OCI-LY1 (cell line): ENCODE measurements around the gene ECEL1.
"Not testable (repeated sequence)": the region's sequence is repeated elsewhere in the genome, so short reads cannot be mapped to it uniquely, and the experiment has no call there.

Experiments used
- H2AFZ ChIP-seq: fragments of 200-600 bp; sonication (generic), shearing (Covaris generic); 2 replicates; pipeline ENCODE4 v1.6.0; 2014; ENCODE audit warnings: antibody characterized with exemption, mild to moderate bottlenecking, low read length
- H3F3A ChIP-seq: fragments of 200-600 bp; sonication (generic), shearing (Covaris generic); 2 replicates; pipeline ENCODE4 v1.6.0; 2014; ENCODE audit warnings: mild to moderate bottlenecking, antibody characterized with exemption, low read length, moderate library complexity; ENCODE audit not compliant: insufficient read depth
- H3K27ac ChIP-seq: fragments of 200-600 bp; sonication (generic); 2 replicates; pipeline ENCODE4 v1.5.1; 2014; ENCODE audit warnings: low read length, mixed run types, mild to moderate bottlenecking, low read depth; ENCODE audit not compliant: poor library complexity, severe bottlenecking
- H3K27me3 ChIP-seq: fragments of 200-600 bp; sonication (generic); 2 replicates; pipeline ENCODE4 v1.6.0; 2014; ENCODE audit warnings: antibody characterized with exemption, mild to moderate bottlenecking, low read length, moderate library complexity; ENCODE audit not compliant: insufficient read depth
- H3K36me3 ChIP-seq: fragments of 200-600 bp; sonication (generic); 2 replicates; pipeline ENCODE4 v1.6.1; 2014; ENCODE audit warnings: mild to moderate bottlenecking, antibody characterized with exemption, low read length, moderate library complexity, mixed read lengths; ENCODE audit not compliant: insufficient read depth
- H3K4me1 ChIP-seq: fragments of 200-600 bp; sonication (generic); 2 replicates; pipeline ENCODE4 v1.5.1; 2014; ENCODE audit warnings: mild to moderate bottlenecking, low read length, moderate library complexity; ENCODE audit not compliant: insufficient read depth, severe bottlenecking
- H3K4me2 ChIP-seq: fragments of 200-600 bp; sonication (generic), shearing (Covaris generic); 2 replicates; pipeline ENCODE4 v1.6.1; 2014; ENCODE audit warnings: low read length
- H3K4me3 ChIP-seq: fragments of 200-600 bp; sonication (generic); 2 replicates; pipeline ENCODE4 v1.5.1; 2014; ENCODE audit warnings: low read length, low read depth, mild to moderate bottlenecking, mixed read lengths; ENCODE audit not compliant: poor library complexity, severe bottlenecking
- H3K79me2 ChIP-seq: fragments of 200-600 bp; shearing (Covaris generic); 2 replicates; pipeline ENCODE4 v1.6.1; 2016; ENCODE audit warnings: mixed run types, low read length, mixed read lengths; ENCODE audit not compliant: insufficient read depth
- H3K9ac ChIP-seq: fragments of 200-600 bp; sonication (generic), shearing (Covaris generic); 2 replicates; pipeline ENCODE4 v1.6.1; 2014; ENCODE audit warnings: mild to moderate bottlenecking, low read length, mixed read lengths
- H3K9me2 ChIP-seq: fragments of 200-600 bp; sonication (generic), shearing (Covaris generic); 2 replicates; pipeline ENCODE4 v1.6.1; 2014; ENCODE audit warnings: low read depth, mild to moderate bottlenecking, low read length, mixed read lengths
- H3K9me3 ChIP-seq: fragments of 200-600 bp; shearing (Covaris generic); 2 replicates; pipeline ENCODE4 v1.6.1; 2014; ENCODE audit warnings: low read length, mixed read lengths
- H4K20me1 ChIP-seq: fragments of 200-600 bp; sonication (generic), shearing (Covaris generic); 2 replicates; pipeline ENCODE4 v1.6.0; 2016; ENCODE audit warnings: mild to moderate bottlenecking, low read length; ENCODE audit not compliant: insufficient read depth
- EZH2 ChIP-seq: fragments of 200-600 bp; sonication (generic), shearing (Covaris generic); IDR thresholded peaks from 2 replicates; pipeline ENCODE4 v1.8.0; 2017; ENCODE audit warnings: borderline replicate concordance, mixed run types, mild to moderate bottlenecking, antibody characterized with exemption, low read length, moderate library complexity, mixed read lengths
- TF ChIP-seq, protein P1 (sequence below): fragments of 200-600 bp; sonication (generic), shearing (Covaris generic); IDR thresholded peaks from 2 replicates; pipeline ENCODE4 v1.5.1; 2017; ENCODE audit warnings: mild to moderate bottlenecking, antibody characterized with exemption, low read length, moderate library complexity, mixed read lengths

Gene ECEL1

DNA sequence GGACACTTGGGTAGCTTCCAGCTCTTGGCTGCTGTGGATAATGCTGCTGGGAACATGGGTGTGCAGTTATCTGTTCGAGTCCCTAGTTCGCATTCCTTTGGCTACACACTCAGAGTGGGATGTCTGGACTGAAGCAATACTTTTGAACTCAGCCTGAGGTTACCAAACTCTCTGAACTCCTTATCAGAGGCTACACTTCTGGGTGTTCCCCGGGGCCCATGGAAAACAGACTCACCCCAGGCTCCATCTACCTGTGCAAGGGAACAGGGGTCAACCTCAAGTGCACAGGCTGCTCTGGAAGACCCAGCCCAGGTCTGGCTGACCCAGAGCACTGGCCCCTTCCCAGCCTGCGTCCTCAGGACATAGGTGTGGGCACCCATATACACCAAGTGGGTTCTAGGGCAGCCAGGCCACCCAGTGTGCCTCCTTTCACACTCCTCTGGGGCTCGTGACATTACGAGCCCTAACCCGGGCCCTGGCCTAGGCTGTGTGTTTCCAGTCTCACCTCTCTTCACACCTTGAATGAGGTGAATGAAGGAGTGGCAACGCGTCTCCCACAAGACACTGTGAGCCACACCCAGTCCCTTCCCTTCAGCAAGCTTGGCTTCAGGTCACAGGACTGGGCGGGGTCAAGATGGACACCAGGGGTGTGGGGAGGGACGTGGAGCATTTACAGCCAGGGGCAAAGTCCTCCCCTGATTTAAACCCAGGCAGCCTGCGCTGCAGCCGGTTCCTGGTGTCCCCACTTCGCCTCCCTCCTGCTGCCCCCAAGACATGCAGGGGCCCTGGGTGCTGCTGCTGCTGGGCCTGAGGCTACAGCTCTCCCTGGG, 32.0 kb downstream of the ECEL1 start, which contains the start of gene ALPI:
ALPI (plus strand) TSS at position 728 of the 830 bp plus-strand sequence; CDS start at position 775, 47 bp downstream.
- Histone ChIP-seq H3K79me2 (no peaks in the 10 kb centered on the region), H3K36me3 (no peaks in the 10 kb centered on the region), H3K9me3 (no peaks in the 10 kb centered on the region), H2AFZ (no peak within 1 kb of the TSS), H3K27me3 (0 out of 2 replicates have a peak, but pooled peaks cover 11% of the 10 kb centered on the region), H4K20me1 (no peaks in the 10 kb centered on the region), H3K9me2 (no peaks in the 10 kb centered on the region), H3K4me3 (no peak within 1 kb of the TSS), H3K27ac (no peak within 1 kb of the TSS), H3K4me2 (no peak within 1 kb of the TSS), H3K9ac (no peak within 1 kb of the TSS), H3F3A (no peaks in the 10 kb centered on the region), H3K4me1 (no peaks in the 10 kb centered on the region)
- TF ChIP-seq, protein P1, sequence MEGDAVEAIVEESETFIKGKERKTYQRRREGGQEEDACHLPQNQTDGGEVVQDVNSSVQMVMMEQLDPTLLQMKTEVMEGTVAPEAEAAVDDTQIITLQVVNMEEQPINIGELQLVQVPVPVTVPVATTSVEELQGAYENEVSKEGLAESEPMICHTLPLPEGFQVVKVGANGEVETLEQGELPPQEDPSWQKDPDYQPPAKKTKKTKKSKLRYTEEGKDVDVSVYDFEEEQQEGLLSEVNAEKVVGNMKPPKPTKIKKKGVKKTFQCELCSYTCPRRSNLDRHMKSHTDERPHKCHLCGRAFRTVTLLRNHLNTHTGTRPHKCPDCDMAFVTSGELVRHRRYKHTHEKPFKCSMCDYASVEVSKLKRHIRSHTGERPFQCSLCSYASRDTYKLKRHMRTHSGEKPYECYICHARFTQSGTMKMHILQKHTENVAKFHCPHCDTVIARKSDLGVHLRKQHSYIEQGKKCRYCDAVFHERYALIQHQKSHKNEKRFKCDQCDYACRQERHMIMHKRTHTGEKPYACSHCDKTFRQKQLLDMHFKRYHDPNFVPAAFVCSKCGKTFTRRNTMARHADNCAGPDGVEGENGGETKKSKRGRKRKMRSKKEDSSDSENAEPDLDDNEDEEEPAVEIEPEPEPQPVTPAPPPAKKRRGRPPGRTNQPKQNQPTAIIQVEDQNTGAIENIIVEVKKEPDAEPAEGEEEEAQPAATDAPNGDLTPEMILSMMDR = no peak
- no peak for TF ChIP-seq EZH2

DNA sequence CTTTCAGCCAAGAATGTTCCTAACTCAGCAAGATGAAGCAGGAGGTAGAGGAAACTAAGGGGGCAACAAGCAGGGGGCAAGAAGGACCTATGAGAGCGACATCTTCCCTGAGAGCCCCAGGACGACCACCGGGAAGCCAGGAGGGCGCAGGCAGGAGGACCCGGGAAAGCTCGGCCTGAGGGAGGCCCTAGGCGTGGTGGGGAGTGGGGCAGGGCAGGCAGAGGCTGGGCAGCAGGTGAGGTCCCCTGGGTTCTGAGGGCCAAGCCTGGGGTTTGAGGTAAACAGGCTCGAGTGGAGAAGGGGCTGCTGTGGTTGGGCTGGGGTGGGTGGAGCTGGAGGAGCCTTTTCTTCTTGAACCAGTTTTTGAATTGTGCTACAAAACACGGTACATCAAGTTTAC, 33.0 kb downstream of the ECEL1 start:
- Histone ChIP-seq H3K4me1 (no peaks in the 10 kb centered on the region), H2AFZ (no peak overlapping the region)

DNA sequence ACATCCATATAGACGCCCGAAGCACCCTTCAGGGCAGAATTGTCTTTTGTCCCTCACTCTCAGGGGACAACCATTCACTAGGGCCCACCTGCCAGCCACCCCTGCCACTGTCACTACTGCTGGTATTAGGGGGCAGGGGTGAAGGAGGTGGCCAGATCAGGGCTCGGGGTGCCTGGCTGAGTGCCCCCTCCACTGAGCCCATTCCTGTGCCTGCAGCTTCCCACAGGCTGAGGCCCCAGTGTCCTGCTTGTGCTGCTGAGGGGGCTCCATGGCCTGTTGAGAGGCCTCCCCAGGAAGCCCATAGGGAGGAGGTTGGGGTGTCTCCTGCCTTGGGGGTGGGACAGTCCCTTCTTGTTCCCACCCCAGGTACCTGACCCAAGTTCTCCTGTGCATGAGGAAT, 36.0 kb downstream of the ECEL1 start:
- not testable (repeated sequence) for H4K20me1 ChIP-seq, H3K27ac ChIP-seq, H3K79me2 ChIP-seq, H2AFZ ChIP-seq, H3K9ac ChIP-seq, H3K4me1 ChIP-seq, H3K4me3 ChIP-seq, H3K4me2 ChIP-seq, H3K36me3 ChIP-seq, H3F3A ChIP-seq, H3K9me3 ChIP-seq, H3K9me2 ChIP-seq
- H3K27me3 ChIP-seq = 0 out of 2 replicates have a peak, but pooled peaks cover 11% of the 10 kb centered on the region

More for the DNA sequence above, 33.0 kb downstream of the ECEL1 start:
- H3K9me2 ChIP-seq = no peaks in the 10 kb centered on the region
- no peaks in the 10 kb centered on the region for H3K36me3 ChIP-seq
- TF ChIP-seq, protein P1 = no peak
- no peak for TF ChIP-seq EZH2
- no peaks in the 10 kb centered on the region for H3K79me2 ChIP-seq
- no peak overlapping the region for H3K4me2 ChIP-seq
- H3K9ac ChIP-seq = no peak overlapping the region
- no peaks in the 10 kb centered on the region for H3K9me3 ChIP-seq
- H3K27me3 ChIP-seq = 0 out of 2 replicates have a peak, but pooled peaks cover 11% of the 10 kb centered on the region
- H3F3A ChIP-seq = no peaks in the 10 kb centered on the region
- H4K20me1 ChIP-seq = no peaks in the 10 kb centered on the region
- H3K27ac ChIP-seq = no peak overlapping the region
- H3K4me3 ChIP-seq = no peak overlapping the region

DNA sequence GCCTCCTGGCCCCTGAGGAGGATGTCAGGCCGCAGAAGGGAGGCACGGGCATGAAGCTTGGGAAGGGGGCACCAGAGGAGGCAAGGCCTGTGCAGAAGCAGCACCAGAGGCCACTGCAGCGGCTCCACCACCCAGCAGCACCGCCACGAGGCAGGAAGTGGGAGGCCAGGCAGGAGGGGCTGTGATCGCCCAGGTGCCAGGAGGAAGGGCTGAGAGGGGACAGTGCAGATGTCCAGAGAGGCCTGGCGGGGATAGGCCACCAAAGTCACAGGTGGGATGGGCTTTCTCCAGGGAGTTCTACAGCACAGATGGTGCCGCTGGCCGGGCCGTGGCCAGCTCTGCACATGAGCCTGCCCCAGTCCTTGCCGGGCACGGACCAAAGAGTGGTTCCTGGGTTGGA, 37.7 kb downstream of the ECEL1 start:
- no peak overlapping the region for H3K4me2 ChIP-seq
- no peaks in the 10 kb centered on the region for H4K20me1 ChIP-seq

More for the DNA sequence above, 37.7 kb downstream of the ECEL1 start:
- H3K79me2 ChIP-seq = no peaks in the 10 kb centered on the region
- no peak overlapping the region for H2AFZ ChIP-seq
- no peaks in the 10 kb centered on the region for H3K36me3 ChIP-seq
- no peaks in the 10 kb centered on the region for H3K9me2 ChIP-seq
- no peak overlapping the region for H3K4me3 ChIP-seq
- no peaks in the 10 kb centered on the region for H3K4me1 ChIP-seq
- no peak overlapping the region for H3K9ac ChIP-seq
- no peaks in the 10 kb centered on the region for H3F3A ChIP-seq
- H3K9me3 ChIP-seq = no peaks in the 10 kb centered on the region
- TF ChIP-seq EZH2 = no peak
- TF ChIP-seq, protein P1 = no peak
- H3K27ac ChIP-seq = no peak overlapping the region
- H3K27me3 ChIP-seq = 0 out of 2 replicates have a peak, but pooled peaks cover 3% of the 10 kb centered on the region
